Smooth muscle cell (in vitro differentiated cells): Measurements from ENCODE around the gene TSSC4. TPM values are rescaled to one million over a fixed set of nuclear protein-coding genes. Genes with fewer than 3 reads are reported as not detected.

Experiments used
- DNase-seq: peaks from one replicate; lab custom pipeline; 2025; ENCODE audit not compliant: unreplicated experiment; lab: John Stamatoyannopoulos, UW
- H2AFZ ChIP-seq: fragments of 200-600 bp; sonication (generic); 2 replicates; pipeline ENCODE4 v1.6.0; 2016; ENCODE audit warnings: antibody characterized with exemption, low read depth, mild to moderate bottlenecking
- H3F3A ChIP-seq: fragments of 200-600 bp; sonication (generic); 2 replicates; pipeline ENCODE4 v1.6.0; 2017; ENCODE audit warnings: antibody characterized with exemption, low read depth
- H3K27ac ChIP-seq: fragments of 200-600 bp; sonication (generic); 2 replicates; pipeline ENCODE4 v1.5.1; 2016; ENCODE audit warnings: low read depth, mild to moderate bottlenecking
- H3K27me3 ChIP-seq: fragments of 200-600 bp; sonication (generic); 2 replicates; pipeline ENCODE4 v1.6.1; 2016; ENCODE audit warnings: low read depth, mild to moderate bottlenecking
- H3K36me3 ChIP-seq: fragments of 200-600 bp; sonication (generic); 2 replicates; pipeline ENCODE4 v1.5.1; 2016; ENCODE audit warnings: low read depth
- H3K4me1 ChIP-seq: fragments of 200-600 bp; sonication (generic); 2 replicates; pipeline ENCODE4 v1.5.1; 2016; ENCODE audit warnings: low read depth
- H3K4me2 ChIP-seq: fragments of 200-600 bp; sonication (generic); 2 replicates; pipeline ENCODE4 v1.6.0; 2016; ENCODE audit warnings: mild to moderate bottlenecking
- H3K4me3 ChIP-seq: fragments of 200-600 bp; sonication (generic); 2 replicates; pipeline ENCODE4 v1.5.1; 2016; ENCODE audit warnings: mild to moderate bottlenecking
- H3K79me2 ChIP-seq: fragments of 200-600 bp; sonication (generic); 2 replicates; pipeline ENCODE4 v1.6.0; 2016; ENCODE audit warnings: low read depth, mild to moderate bottlenecking
- H3K9ac ChIP-seq: fragments of 200-600 bp; sonication (generic); 2 replicates; pipeline ENCODE4 v1.6.0; 2016; ENCODE audit warnings: low read depth
- H3K9me3 ChIP-seq: fragments of 200-600 bp; sonication (generic); replicated peaks from 2 replicates; pipeline ENCODE4 v1.5.1; 2016; ENCODE audit warnings: low read depth
- H4K20me1 ChIP-seq: fragments of 200-600 bp; sonication (generic); 2 replicates; pipeline ENCODE4 v1.6.0; 2016; ENCODE audit warnings: low read depth
- CTCF ChIP-seq: fragments of 200-600 bp; sonication (generic); IDR thresholded peaks from 2 replicates; pipeline ENCODE4 v1.5.1; 2017; ENCODE audit warnings: borderline replicate concordance, mild to moderate bottlenecking, antibody characterized with exemption; ENCODE audit not compliant: insufficient read depth, poor library complexity, severe bottlenecking
- WGBS: methylation state at CpG from one replicate; pipeline ENCODE4 v1.1.7; 2016; ENCODE audit warnings: low lambda C conversion rate; 5-methylcytosine and 5-hydroxymethylcytosine counted together
- polyA plus RNA-seq: library from polyadenylated mRNA; unstranded; fragments of >200 nt; fragmentation: Nextera tagmentation; extraction: Ambion mirVana; gene quantifications from 2 replicates; pipeline ENCODE4 v1.2.1, GENCODE V29; 2016
- total RNA-seq: library from RNA; depleted of rRNA; stranded (reverse); fragments of >200 nt; gene quantifications from 2 replicates; pipeline ENCODE4 v1.2.3, GENCODE V29; 2014

Gene TSSC4
- total and polyA plus RNA-seq, 2 experiments from 2014 or later, result 32.5 to 82.3 TPM

GRCh38 chr11:2426826-2427521 lies 26.4 kb downstream of the TSSC4 start:
- H3F3A ChIP-seq, result no peaks in the 10 kb centered on the region
- no peak overlapping the region for H3K27ac ChIP-seq
- H4K20me1 ChIP-seq, result no peaks in the 10 kb centered on the region
- WGBS, result 91% methylated on average over 14 of the region's 14 CpGs
- no peaks in the 10 kb centered on the region for H3K27me3 ChIP-seq
- no peak for TF ChIP-seq CTCF
- H3K9ac ChIP-seq, result no peak overlapping the region
- H2AFZ ChIP-seq, result no peak overlapping the region
- no peak overlapping the region for H3K4me3 ChIP-seq
- H3K4me1 ChIP-seq, result no peaks in the 10 kb centered on the region
- no peaks in the 10 kb centered on the region for H3K79me2 ChIP-seq
- DNase-seq, result no peak
- no peaks in the 10 kb centered on the region for H3K9me3 ChIP-seq
- no peak overlapping the region for H3K4me2 ChIP-seq
- no peaks in the 10 kb centered on the region for H3K36me3 ChIP-seq

DNA sequence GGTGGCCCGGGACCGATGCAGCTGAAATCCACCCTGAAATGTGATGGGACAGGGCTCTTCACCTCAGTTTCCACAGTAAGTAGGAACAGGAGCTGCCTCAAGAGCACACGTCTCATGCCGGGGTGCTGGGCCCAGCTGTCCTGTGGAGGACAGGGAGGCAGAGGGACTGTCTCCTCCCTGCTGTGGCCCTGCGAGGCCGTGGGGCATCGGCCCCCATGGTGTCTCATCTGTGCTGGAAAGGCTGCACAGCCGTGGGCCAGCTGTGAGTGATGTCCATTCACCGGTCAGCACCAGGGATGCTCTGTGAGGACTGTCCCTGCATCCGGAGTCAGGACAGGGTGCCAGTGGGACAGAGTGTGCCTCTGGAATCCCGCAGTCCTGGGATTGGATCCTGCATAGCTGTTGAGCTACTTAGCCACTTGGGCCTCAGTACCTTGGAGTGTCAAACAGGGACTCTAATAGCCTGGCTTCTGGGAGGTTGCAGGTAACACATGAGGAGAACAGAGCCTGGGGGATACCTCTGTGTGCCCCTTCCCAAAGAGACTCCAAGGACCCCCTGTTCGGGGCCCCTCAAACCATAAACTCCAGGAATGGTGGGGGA lies 27.3 kb downstream of the TSSC4 start:
- no peaks in the 10 kb centered on the region for H3K36me3 ChIP-seq
- no peaks in the 10 kb centered on the region for H3K9me3 ChIP-seq
- H4K20me1 ChIP-seq, result no peaks in the 10 kb centered on the region
- no peaks in the 10 kb centered on the region for H3K79me2 ChIP-seq
- H3K27ac ChIP-seq, result no peak overlapping the region
- no peaks in the 10 kb centered on the region for H3K4me1 ChIP-seq
- no peaks in the 10 kb centered on the region for H3K27me3 ChIP-seq
- 79% methylated on average over 12 of the region's 12 CpGs for WGBS
- DNase-seq, result no peak
- no peak overlapping the region for H3K9ac ChIP-seq
- no peak overlapping the region for H3K4me3 ChIP-seq
- H3K4me2 ChIP-seq, result no peak overlapping the region
- TF ChIP-seq CTCF, result no peak
- no peak overlapping the region for H2AFZ ChIP-seq
- no peaks in the 10 kb centered on the region for H3F3A ChIP-seq

- Histone ChIP-seq H3K4me1 (no peaks in the 10 kb centered on the region), H2AFZ (no peak overlapping the region)
- 53% methylated on average over 8 of the region's 8 CpGs for WGBS
Measured at GRCh38 chr11:2428322-2428795, 27.8 kb downstream of the TSSC4 start.

More at GRCh38 chr11:2428322-2428795, 27.8 kb downstream of the TSSC4 start:
- peak; percentile 14 for DNase-seq
- H3K27me3 ChIP-seq, result no peaks in the 10 kb centered on the region
- no peaks in the 10 kb centered on the region for H3K9me3 ChIP-seq
- H3K4me2 ChIP-seq, result no peak overlapping the region
- no peak overlapping the region for H3K4me3 ChIP-seq
- H3K27ac ChIP-seq, result no peak overlapping the region
- no peaks in the 10 kb centered on the region for H3K36me3 ChIP-seq
- H4K20me1 ChIP-seq, result no peaks in the 10 kb centered on the region
- TF ChIP-seq CTCF, result peak; percentile 89
- no peaks in the 10 kb centered on the region for H3F3A ChIP-seq
- no peaks in the 10 kb centered on the region for H3K79me2 ChIP-seq
- no peak overlapping the region for H3K9ac ChIP-seq
